PC-9 (cell line): Measurements from ENCODE around the gene PRDM16. TPM values are rescaled to one million over a fixed set of nuclear protein-coding genes. Genes with fewer than 3 reads are reported as not detected.

Experiments used
- BruUV-seq: library from RNA; stranded (reverse); fragments of 400-500 nt; replicated peaks from 2 replicates; lab custom pipeline; 2021; lab: Mats Ljungman, UMichigan
- CTCF ChIA-PET: fragments of 300-600 bp; sonication (Branson Sonifier 250); formaldehyde crosslinking; loops from one replicate; lab custom pipeline; 2022; ENCODE audit warnings: antibody characterized with exemption; lab: Charles Lee
- POLR2A ChIA-PET: fragments of 300-600 bp; sonication (Branson Sonifier 250); formaldehyde crosslinking; loops from one replicate; lab custom pipeline; 2022; ENCODE audit warnings: antibody characterized with exemption; ENCODE audit not compliant: unreplicated experiment; lab: Charles Lee
- DNase-seq, 2 experiments: peaks; one replicate each; pipeline versions ENCODE4 v3.0.0 to v3.0.0-alpha.2; 2015 to 2022; ENCODE audit warnings: mixed read lengths in 1 of 2
- H2AFZ ChIP-seq: fragments of 200-600 bp; sonication (generic); 2 replicates; pipeline ENCODE4 v1.8.1; 2017; ENCODE audit warnings: antibody characterized with exemption
- H3F3A ChIP-seq: fragments of 200-600 bp; sonication (generic); 2 replicates; pipeline ENCODE4 v1.8.1; 2017; ENCODE audit warnings: antibody characterized with exemption, mild to moderate bottlenecking, low read depth; ENCODE audit not compliant: insufficient read depth
- H3K27ac ChIP-seq: fragments of 200-600 bp; sonication (generic); 2 replicates; pipeline ENCODE4 v1.6.1; 2016; ENCODE audit warnings: mixed run types
- H3K27me3 ChIP-seq: fragments of 200-600 bp; sonication (generic); 2 replicates; pipeline ENCODE4 v1.6.1; 2016; ENCODE audit warnings: low read depth, mixed run types; ENCODE audit not compliant: insufficient read depth
- H3K36me3 ChIP-seq: fragments of 200-600 bp; sonication (generic); 2 replicates; pipeline ENCODE4 v1.6.1; 2016; ENCODE audit warnings: low read depth, mixed run types
- H3K4me1 ChIP-seq: fragments of 200-600 bp; sonication (generic); replicated peaks from 2 replicates; pipeline ENCODE4 v1.6.1; 2016; ENCODE audit warnings: mixed run types; ENCODE audit not compliant: insufficient read depth
- H3K4me2 ChIP-seq: fragments of 200-600 bp; sonication (generic); 2 replicates; pipeline ENCODE4 v1.6.1; 2017; ENCODE audit warnings: mixed run types
- H3K4me3 ChIP-seq: fragments of 200-600 bp; sonication (generic); 2 replicates; pipeline ENCODE4 v1.6.1; 2016; ENCODE audit warnings: mixed run types
- H3K79me2 ChIP-seq: fragments of 200-600 bp; sonication (generic); 2 replicates; pipeline ENCODE4 v1.6.1; 2017; ENCODE audit warnings: low read depth, mixed run types
- H3K9me2 ChIP-seq: fragments of 200-600 bp; sonication (generic); 2 replicates; pipeline ENCODE4 v1.8.1; 2017; ENCODE audit warnings: mild to moderate bottlenecking; ENCODE audit not compliant: insufficient read depth
- H3K9me3 ChIP-seq: fragments of 200-600 bp; sonication (generic); 2 replicates; pipeline ENCODE4 v1.8.1; 2016; ENCODE audit warnings: low read depth; ENCODE audit not compliant: insufficient read depth
- H4K20me1 ChIP-seq: fragments of 200-600 bp; sonication (generic); 2 replicates; pipeline ENCODE4 v1.8.1; 2017; ENCODE audit not compliant: insufficient read depth
- EZH2 ChIP-seq: fragments of 200-600 bp; sonication (generic); IDR thresholded peaks from 2 replicates; pipeline ENCODE4 v1.8.0; 2017; ENCODE audit warnings: antibody characterized with exemption, low read depth
- intact Hi-C: fragments of 100-400 bp; cut with micrococcal nuclease; formaldehyde crosslinking; loops from one replicate; pipeline ENCODE4 v1.10.0; 2022; ENCODE audit not compliant: unreplicated experiment
- total RNA-seq: library from RNA; stranded (reverse); gene quantifications from 2 replicates; pipeline ENCODE4 v1.2.3, GENCODE V29; 2021
- TF ChIP-seq, protein P1 (sequence below): fragments of 200-600 bp; sonication (generic); conservative IDR thresholded peaks from 2 replicates; pipeline ENCODE4 v1.6.1; 2017; ENCODE audit warnings: mixed run types, antibody characterized with exemption, mild to moderate bottlenecking, moderate library complexity

PRDM16 gene
- total RNA-seq, 1 experiment from 2014 or later: not detected

DNA sequence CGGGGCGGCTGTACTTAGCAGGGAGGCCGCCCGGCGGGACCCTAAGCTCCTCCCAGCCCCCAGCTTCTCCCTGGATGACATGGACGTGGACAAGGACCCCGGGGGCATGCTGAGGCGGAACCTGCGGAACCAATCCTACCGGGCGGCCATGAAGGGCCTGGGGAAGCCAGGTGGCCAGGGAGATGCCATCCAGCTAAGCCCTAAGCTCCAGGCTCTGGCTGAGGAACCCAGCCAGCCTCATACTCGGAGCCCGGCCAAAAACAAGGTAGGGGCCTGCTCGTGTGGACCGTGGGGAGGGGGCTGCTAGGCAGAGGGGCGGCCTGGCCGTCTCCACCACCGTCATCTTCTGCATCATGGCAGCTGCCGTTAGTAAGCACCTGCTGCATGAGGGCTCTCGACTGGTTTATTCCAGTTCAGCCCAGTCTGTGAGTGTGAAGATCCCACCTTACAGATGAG, 394.4 kb downstream of the PRDM16 start:
- Histone ChIP-seq H3K27ac (no peak overlapping the region), H3K9me3 (no peaks in the 10 kb centered on the region), H4K20me1 (peaks cover 13% of the 10 kb centered on the region; the same call in 1 of the 2 replicates), H2AFZ (no peak overlapping the region), H3K4me1 (peaks cover 14% of the 10 kb centered on the region), H3K9me2 (no peaks in the 10 kb centered on the region), H3K79me2 (no peaks in the 10 kb centered on the region), H3K36me3 (no peaks in the 10 kb centered on the region), H3F3A (peaks cover 17% of the 10 kb centered on the region; the same call in 1 of the 2 replicates), H3K4me2 (no peak overlapping the region), H3K4me3 (no peak overlapping the region), H3K27me3 (no peaks in the 10 kb centered on the region)
- DNase-seq: peak in 1 of 2 experiments; percentile 28
- intact Hi-C loops: loop anchor here (5.0 kb wide), 1 partner anchor 79 kb away; no protein-coding TSS in a partner anchor
- POLR2A ChIA-PET: no interaction called here
- no TSS peak for BruUV-seq
- TF ChIP-seq EZH2: no peak
- TF ChIP-seq, protein P1, sequence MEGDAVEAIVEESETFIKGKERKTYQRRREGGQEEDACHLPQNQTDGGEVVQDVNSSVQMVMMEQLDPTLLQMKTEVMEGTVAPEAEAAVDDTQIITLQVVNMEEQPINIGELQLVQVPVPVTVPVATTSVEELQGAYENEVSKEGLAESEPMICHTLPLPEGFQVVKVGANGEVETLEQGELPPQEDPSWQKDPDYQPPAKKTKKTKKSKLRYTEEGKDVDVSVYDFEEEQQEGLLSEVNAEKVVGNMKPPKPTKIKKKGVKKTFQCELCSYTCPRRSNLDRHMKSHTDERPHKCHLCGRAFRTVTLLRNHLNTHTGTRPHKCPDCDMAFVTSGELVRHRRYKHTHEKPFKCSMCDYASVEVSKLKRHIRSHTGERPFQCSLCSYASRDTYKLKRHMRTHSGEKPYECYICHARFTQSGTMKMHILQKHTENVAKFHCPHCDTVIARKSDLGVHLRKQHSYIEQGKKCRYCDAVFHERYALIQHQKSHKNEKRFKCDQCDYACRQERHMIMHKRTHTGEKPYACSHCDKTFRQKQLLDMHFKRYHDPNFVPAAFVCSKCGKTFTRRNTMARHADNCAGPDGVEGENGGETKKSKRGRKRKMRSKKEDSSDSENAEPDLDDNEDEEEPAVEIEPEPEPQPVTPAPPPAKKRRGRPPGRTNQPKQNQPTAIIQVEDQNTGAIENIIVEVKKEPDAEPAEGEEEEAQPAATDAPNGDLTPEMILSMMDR: no peak
- CTCF ChIA-PET: no interaction called here

DNA sequence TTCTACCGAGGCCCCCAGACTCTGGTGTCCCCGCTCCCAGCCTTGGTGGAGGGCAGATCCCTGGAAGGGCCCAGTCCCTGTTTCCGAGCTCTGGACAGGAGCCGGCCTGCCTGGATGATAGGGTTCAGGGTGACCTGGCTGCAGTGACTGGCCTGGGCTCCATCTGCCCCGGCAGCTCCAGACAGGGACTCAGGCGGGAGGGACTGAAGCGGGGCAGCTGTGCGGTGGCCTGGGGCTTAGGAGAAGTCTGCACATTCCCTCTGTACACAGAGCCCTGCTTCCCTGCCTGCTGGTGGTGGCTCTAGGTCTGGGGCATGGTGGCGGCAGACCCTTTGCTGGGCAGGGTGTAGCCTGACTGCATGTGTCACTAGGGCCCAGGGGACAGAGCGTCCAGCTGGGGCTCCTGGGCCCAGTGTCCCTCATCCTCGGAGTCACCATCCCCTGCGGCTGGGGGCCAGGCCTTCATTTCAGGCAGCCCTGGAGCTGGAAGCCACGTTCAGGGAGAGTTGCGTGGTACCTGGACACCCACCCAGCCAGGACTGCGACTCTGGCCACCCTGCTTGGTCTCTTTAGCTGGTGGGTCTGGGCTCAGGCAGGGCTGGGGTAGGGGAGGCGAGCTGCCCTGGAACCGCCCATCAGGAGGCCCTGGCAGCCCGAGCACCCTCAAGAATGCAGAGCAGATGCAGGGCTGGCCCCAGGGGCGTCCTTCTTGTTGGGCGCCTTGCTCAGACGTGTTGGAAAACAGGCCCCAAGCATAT, 395.1 kb downstream of the PRDM16 start:
- Histone ChIP-seq H3K36me3 (no peaks in the 10 kb centered on the region), H3K4me1 (peaks cover 14% of the 10 kb centered on the region), H4K20me1 (peaks cover 13% of the 10 kb centered on the region; the same call in 1 of the 2 replicates), H3K27ac (no peak overlapping the region), H3K4me2 (no peak overlapping the region), H3K79me2 (no peaks in the 10 kb centered on the region), H3K9me3 (no peaks in the 10 kb centered on the region), H3F3A (peaks cover 11% of the 10 kb centered on the region; the same call in 1 of the 2 replicates), H2AFZ (no peak overlapping the region), H3K9me2 (no peaks in the 10 kb centered on the region), H3K4me3 (no peak overlapping the region), H3K27me3 (no peaks in the 10 kb centered on the region)
- DNase-seq: peak in 1 of 2 experiments; percentile 28
- POLR2A ChIA-PET: no interaction called here
- TF ChIP-seq, protein P1: no peak
- no peak for TF ChIP-seq EZH2
- CTCF ChIA-PET: no interaction called here
- no TSS peak for BruUV-seq
- intact Hi-C loops: loop anchor here (5.0 kb wide), 1 partner anchor 78 kb away; no protein-coding TSS in a partner anchor

DNA sequence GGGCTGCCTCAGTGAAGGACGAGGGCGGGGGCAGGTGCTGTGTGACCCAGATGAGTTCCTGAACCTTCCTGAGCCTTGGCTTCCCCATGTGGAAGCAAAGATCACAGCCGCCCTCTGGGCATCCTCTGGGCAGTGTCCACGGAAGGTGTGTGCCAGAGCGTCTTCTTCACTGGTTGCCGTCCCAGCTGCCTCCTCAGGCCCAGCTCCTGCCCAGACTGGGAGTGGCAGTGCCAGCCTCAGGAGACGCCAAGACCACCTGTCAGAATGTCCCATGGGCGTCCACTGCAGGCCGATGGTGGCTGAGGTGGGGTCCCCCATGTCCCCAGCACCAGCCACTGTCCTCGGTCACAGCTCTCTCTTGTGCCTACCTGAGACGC, 395.6 kb downstream of the PRDM16 start:
- Histone ChIP-seq H4K20me1 (peaks cover 13% of the 10 kb centered on the region; the same call in 1 of the 2 replicates), H3K36me3 (no peaks in the 10 kb centered on the region), H3K4me1 (peaks cover 14% of the 10 kb centered on the region), H3K79me2 (no peaks in the 10 kb centered on the region), H3K4me2 (no peak overlapping the region), H3K27ac (no peak overlapping the region), H3K9me2 (no peaks in the 10 kb centered on the region), H3K4me3 (no peak overlapping the region), H3K27me3 (no peaks in the 10 kb centered on the region), H3K9me3 (no peaks in the 10 kb centered on the region), H3F3A (peaks cover 8% of the 10 kb centered on the region; the same call in 1 of the 2 replicates), H2AFZ (no peak overlapping the region)
- DNase-seq: no peak
- TF ChIP-seq, protein P1: no peak
- TF ChIP-seq EZH2: no peak
- ChIA-PET CTCF (no interaction called here), POLR2A (no interaction called here)
- intact Hi-C loops: loop anchor here (5.0 kb wide), 1 partner anchor 78 kb away; no protein-coding TSS in a partner anchor
- BruUV-seq: no TSS peak
